Measurements from ENCODE around the gene SYNPR. TPM values are rescaled to one million over a fixed set of nuclear protein-coding genes. Genes with fewer than 3 reads are reported as not detected.
"Not testable (repeated sequence)": the region's sequence is repeated elsewhere in the genome, so short reads cannot be mapped to it uniquely, and the experiment has no call there.

SYNPR gene
- total RNA-seq, 1 experiment from 2014 or later, result 17.6 TPM

DNA sequence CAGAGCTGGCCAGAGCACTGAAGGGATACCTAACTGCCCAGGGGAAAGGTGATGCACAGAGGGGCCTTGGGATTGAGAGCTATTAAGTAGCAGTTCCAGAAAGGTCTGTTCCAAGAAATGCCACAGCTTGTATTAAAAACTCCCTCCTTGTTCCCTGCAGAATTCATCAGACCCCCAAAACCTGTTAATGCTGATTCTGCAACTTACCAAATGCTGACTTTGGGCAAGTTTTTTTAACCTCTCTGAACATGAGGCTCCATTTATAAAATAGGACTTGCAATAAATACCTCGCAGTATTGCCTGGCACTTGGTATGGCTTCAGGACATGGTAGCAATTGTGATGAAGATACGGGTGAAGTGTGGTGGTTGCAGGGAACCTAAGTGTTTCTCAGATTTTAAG is 30.1 kb upstream of the SYNPR start:
- H3K27me3 ChIP-seq (replicated peaks; ENCODE audit: insufficient read depth, low read depth, low read length, poor library complexity), result no peaks in the 10 kb centered on the region
- no TSS peak for BruUV-seq (replicated peaks)
- intact Hi-C loops (cut with micrococcal nuclease; ENCODE audit: unreplicated experiment), result no loop called here
- no peak overlapping the region for H3K4me3 ChIP-seq (ENCODE audit: low read depth, low read length, poor library complexity, severe bottlenecking)
- no peaks in the 10 kb centered on the region for H3K4me1 ChIP-seq (ENCODE audit: insufficient read depth, low read length, poor library complexity, severe bottlenecking)
- POLR2A ChIA-PET (ENCODE audit: low non-redundant PET), result no interaction called here
- H3K9me3 ChIP-seq (ENCODE audit: low read depth, low read length, poor library complexity, severe bottlenecking), result no peaks in the 10 kb centered on the region
- no peaks in the 10 kb centered on the region for H3K36me3 ChIP-seq (ENCODE audit: insufficient read depth, low read length, poor library complexity, severe bottlenecking)
- no peak for TF ChIP-seq EZH2 (IDR thresholded peaks at IDR 0.05; ENCODE audit: borderline replicate concordance, low read depth, low read length, poor library complexity, severe bottlenecking)
- TF ChIP-seq, protein P1, sequence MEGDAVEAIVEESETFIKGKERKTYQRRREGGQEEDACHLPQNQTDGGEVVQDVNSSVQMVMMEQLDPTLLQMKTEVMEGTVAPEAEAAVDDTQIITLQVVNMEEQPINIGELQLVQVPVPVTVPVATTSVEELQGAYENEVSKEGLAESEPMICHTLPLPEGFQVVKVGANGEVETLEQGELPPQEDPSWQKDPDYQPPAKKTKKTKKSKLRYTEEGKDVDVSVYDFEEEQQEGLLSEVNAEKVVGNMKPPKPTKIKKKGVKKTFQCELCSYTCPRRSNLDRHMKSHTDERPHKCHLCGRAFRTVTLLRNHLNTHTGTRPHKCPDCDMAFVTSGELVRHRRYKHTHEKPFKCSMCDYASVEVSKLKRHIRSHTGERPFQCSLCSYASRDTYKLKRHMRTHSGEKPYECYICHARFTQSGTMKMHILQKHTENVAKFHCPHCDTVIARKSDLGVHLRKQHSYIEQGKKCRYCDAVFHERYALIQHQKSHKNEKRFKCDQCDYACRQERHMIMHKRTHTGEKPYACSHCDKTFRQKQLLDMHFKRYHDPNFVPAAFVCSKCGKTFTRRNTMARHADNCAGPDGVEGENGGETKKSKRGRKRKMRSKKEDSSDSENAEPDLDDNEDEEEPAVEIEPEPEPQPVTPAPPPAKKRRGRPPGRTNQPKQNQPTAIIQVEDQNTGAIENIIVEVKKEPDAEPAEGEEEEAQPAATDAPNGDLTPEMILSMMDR (conservative IDR thresholded peaks at IDR 0.05; ENCODE audit: low read depth, low read length), result no peak
- CTCF ChIA-PET, result no interaction called here
- no peak overlapping the region for H3K27ac ChIP-seq (ENCODE audit: low read depth, low read length, poor library complexity, severe bottlenecking)
- DNase-seq (ENCODE audit: low spot score), result no peak

DNA sequence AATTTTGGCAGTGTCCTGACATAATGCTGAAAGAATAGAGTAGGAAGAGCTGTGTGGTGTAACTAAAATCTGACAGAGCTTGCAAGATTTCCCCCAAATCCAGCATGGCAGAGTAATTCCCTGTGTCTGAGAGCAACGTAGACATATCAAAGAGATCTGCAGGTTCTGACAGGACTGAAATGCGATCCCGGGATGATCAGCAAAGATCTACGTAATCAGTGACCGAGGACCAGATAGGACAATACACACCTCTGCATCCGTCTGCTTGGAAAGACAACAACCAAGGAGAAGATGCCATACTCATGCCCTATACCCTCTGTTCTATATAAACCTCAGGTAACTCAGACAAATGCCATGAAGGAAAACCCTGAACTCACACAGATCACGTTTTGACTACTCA is 26.6 kb upstream of the SYNPR start:
- Histone ChIP-seq H3K36me3 (ENCODE audit: insufficient read depth, low read length, poor library complexity, severe bottlenecking) (no peaks in the 10 kb centered on the region), H3K27ac (ENCODE audit: low read depth, low read length, poor library complexity, severe bottlenecking) (no peak overlapping the region), H3K27me3 (replicated peaks; ENCODE audit: insufficient read depth, low read depth, low read length, poor library complexity) (no peaks in the 10 kb centered on the region), H3K4me1 (ENCODE audit: insufficient read depth, low read length, poor library complexity, severe bottlenecking) (no peaks in the 10 kb centered on the region), H3K4me3 (ENCODE audit: low read depth, low read length, poor library complexity, severe bottlenecking) (no peak overlapping the region), H3K9me3 (ENCODE audit: low read depth, low read length, poor library complexity, severe bottlenecking) (no peaks in the 10 kb centered on the region)
- BruUV-seq (replicated peaks), result no TSS peak
- POLR2A ChIA-PET (ENCODE audit: low non-redundant PET), result no interaction called here
- intact Hi-C loops (cut with micrococcal nuclease; ENCODE audit: unreplicated experiment), result no loop called here
- TF ChIP-seq, protein P1 (conservative IDR thresholded peaks at IDR 0.05; ENCODE audit: low read depth, low read length), result no peak
- no peak for TF ChIP-seq EZH2 (IDR thresholded peaks at IDR 0.05; ENCODE audit: borderline replicate concordance, low read depth, low read length, poor library complexity, severe bottlenecking)
- DNase-seq (ENCODE audit: low spot score), result no peak
- CTCF ChIA-PET, result no interaction called here

DNA sequence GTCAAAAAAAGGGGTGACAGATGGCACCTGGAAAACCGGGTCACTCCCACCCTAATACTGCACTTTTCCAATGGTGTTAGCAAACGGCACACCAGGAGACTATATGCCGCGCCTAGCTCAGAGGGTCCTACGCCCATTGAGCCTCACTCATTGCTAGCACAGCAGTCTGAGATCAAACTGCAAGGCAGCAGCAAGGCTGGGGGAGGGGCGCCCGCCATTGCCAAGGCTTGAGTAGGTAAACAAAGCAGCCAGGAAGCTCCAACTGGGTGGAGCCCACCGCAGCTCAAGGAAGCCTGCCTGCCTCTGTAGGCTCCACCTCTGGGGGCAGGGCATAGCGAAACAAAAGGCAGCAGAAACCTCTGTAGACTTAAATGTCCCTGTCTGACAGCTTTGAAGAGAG is 22.3 kb upstream of the SYNPR start:
- H3K36me3 ChIP-seq (ENCODE audit: insufficient read depth, low read length, poor library complexity, severe bottlenecking); H3K27me3 ChIP-seq (replicated peaks; ENCODE audit: insufficient read depth, low read depth, low read length, poor library complexity); H3K9me3 ChIP-seq (ENCODE audit: low read depth, low read length, poor library complexity, severe bottlenecking); intact Hi-C loops (cut with micrococcal nuclease; ENCODE audit: unreplicated experiment); BruUV-seq (replicated peaks); H3K4me1 ChIP-seq (ENCODE audit: insufficient read depth, low read length, poor library complexity, severe bottlenecking); CTCF ChIA-PET; H3K27ac ChIP-seq (ENCODE audit: low read depth, low read length, poor library complexity, severe bottlenecking); DNase-seq (ENCODE audit: low spot score); POLR2A ChIA-PET (ENCODE audit: low non-redundant PET); H3K4me3 ChIP-seq (ENCODE audit: low read depth, low read length, poor library complexity, severe bottlenecking): not testable (repeated sequence)

DNA sequence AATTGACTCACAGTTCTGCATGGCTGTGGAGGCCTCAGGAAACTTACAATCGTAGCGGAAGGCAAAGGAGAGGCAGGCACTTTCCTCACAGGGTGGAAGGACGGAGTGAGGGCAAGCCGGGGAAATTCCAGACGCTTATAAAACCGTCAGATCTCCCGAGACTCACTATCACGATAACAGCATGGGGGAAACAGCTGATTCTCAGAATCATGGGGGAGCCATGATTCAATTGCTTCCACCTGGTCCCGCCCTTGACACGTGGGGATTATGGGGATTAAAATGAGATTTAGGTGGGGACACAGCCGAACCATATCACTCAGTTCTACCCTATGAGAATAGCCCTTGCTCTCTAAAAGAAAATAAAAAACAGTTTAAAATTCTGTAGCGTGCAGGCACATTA is 13.4 kb upstream of the SYNPR start:
- ChIA-PET CTCF (interaction anchor here (0.6 kb wide), 1 partner anchor 39 kb away, joined by 4 read pairs; no protein-coding TSS in a partner anchor), POLR2A (ENCODE audit: low non-redundant PET) (no interaction called here)
- H3K27me3 ChIP-seq (replicated peaks; ENCODE audit: insufficient read depth, low read depth, low read length, poor library complexity), result no peaks in the 10 kb centered on the region
- BruUV-seq (replicated peaks), result no TSS peak
- TF ChIP-seq, protein P1 (conservative IDR thresholded peaks at IDR 0.05; ENCODE audit: low read depth, low read length), result no peak
- no peak for TF ChIP-seq EZH2 (IDR thresholded peaks at IDR 0.05; ENCODE audit: borderline replicate concordance, low read depth, low read length, poor library complexity, severe bottlenecking)
- no peak for DNase-seq (ENCODE audit: low spot score)
- no peak overlapping the region for H3K4me3 ChIP-seq (ENCODE audit: low read depth, low read length, poor library complexity, severe bottlenecking)
- no peaks in the 10 kb centered on the region for H3K4me1 ChIP-seq (ENCODE audit: insufficient read depth, low read length, poor library complexity, severe bottlenecking)
- H3K36me3 ChIP-seq (ENCODE audit: insufficient read depth, low read length, poor library complexity, severe bottlenecking), result no peaks in the 10 kb centered on the region
- intact Hi-C loops (cut with micrococcal nuclease; ENCODE audit: unreplicated experiment), result no loop called here
- H3K9me3 ChIP-seq (ENCODE audit: low read depth, low read length, poor library complexity, severe bottlenecking), result no peaks in the 10 kb centered on the region
- no peak overlapping the region for H3K27ac ChIP-seq (ENCODE audit: low read depth, low read length, poor library complexity, severe bottlenecking)

All from A673 (cell line).